Thoracic aorta (tissue), 2 donors: ENCODE data around the gene TMEM134. TPM values are rescaled to one million over a fixed set of nuclear protein-coding genes. Genes with fewer than 3 reads are reported as not detected.

Experiments
- ATAC-seq: fragments of 150-250 bp; one replicate; pipeline ENCODE4 v1.8.0; 2017; ENCODE audit warnings: low read depth; ENCODE audit not compliant: insufficient number of reproducible peaks, low FRiP score
- DNase-seq: peaks from one replicate; pipeline ENCODE4 v3.0.0-alpha.2; 2020; ENCODE audit warnings: low spot score
- H3K27ac ChIP-seq, 2 donors: fragments of 200-600 bp; sonication (generic); 1 replicate in 1 of 2; 2 replicates in 1 of 2; pipeline ENCODE4 v1.5.1; 2016; ENCODE audit warnings: mild to moderate bottlenecking in 2 of 2, moderate library complexity in 2 of 2
- H3K27me3 ChIP-seq: fragments of 200-600 bp; sonication (generic); replicated peaks from 2 replicates; pipeline ENCODE4 v1.6.0; 2016; ENCODE audit warnings: mild to moderate bottlenecking; ENCODE audit not compliant: insufficient read depth
- H3K36me3 ChIP-seq: fragments of 200-600 bp; sonication (generic); one replicate; pipeline ENCODE4 v1.5.1; 2016
- H3K4me1 ChIP-seq, 2 donors: fragments of 200-600 bp; sonication (generic); 1 replicate in 1 of 2; 2 replicates in 1 of 2; pipeline versions ENCODE4 v1.5.1 to v1.6.0; 2016; ENCODE audit warnings: low read depth in 2 of 2, mild to moderate bottlenecking in 1 of 2; ENCODE audit not compliant: control insufficient read depth in 1 of 2
- H3K4me3 ChIP-seq: fragments of 200-600 bp; sonication (generic); 2 replicates; pipeline ENCODE4 v1.5.1; 2016; ENCODE audit warnings: mild to moderate bottlenecking
- H3K9me3 ChIP-seq: fragments of 200-600 bp; sonication (generic); 2 replicates; pipeline ENCODE4 v1.5.1; 2016
- total RNA-seq, 2 donors: library from RNA; depleted of rRNA; stranded (reverse); fragments of >200 nt; gene quantifications; one replicate each; pipeline versions ENCODE4 v1.1.0 to v1.2.3, GENCODE V29; 2016
- TF ChIP-seq, protein P1 (sequence below): fragments of 200-600 bp; sonication (generic); IDR thresholded peaks from one replicate; pipeline ENCODE4 v1.5.1; 2019; ENCODE audit warnings: antibody characterized with exemption

Gene TMEM134
- total RNA-seq, 2 donors from 2014 or later = 66.7 to 67.7 TPM

DNA sequence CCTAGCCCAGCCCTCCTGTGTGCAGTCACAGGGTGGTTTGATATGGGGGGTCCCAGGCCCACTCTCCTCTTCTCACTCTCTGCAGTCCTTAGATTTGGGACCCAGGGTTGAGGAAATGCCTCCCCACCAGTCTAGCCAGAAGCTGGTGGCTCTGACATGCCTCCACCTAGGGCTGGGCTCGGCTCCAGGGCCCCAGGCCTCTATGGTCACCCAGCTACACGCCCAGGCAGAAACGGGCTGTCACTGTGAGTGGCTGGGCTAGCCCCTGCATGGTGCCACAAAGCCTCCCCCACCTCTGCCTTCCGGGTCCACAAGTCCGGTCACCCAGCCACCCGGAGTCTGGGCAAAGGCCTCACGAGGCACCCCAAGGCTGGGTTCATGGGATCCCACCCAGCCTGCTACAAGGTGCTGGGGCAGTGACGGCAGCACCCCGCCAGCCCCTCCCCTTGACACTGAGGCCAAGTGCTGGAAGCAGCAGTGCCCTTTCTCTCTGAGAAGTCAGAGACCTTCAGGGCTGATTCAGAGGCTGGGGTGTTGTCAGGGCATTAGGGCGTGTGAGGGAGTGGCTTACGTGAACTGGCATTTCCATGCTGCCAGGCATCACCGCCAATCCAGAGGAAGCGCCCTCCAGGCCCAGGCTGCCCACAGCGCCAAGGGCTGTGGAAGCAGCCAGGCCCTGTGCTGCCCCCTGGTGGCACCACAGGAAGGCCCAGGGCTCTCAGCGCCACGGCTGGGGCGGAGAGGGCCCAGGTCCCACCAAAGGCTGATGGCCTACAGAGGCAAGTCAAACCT, 36.8 kb upstream of the TMEM134 start:
- TF ChIP-seq, protein P1, sequence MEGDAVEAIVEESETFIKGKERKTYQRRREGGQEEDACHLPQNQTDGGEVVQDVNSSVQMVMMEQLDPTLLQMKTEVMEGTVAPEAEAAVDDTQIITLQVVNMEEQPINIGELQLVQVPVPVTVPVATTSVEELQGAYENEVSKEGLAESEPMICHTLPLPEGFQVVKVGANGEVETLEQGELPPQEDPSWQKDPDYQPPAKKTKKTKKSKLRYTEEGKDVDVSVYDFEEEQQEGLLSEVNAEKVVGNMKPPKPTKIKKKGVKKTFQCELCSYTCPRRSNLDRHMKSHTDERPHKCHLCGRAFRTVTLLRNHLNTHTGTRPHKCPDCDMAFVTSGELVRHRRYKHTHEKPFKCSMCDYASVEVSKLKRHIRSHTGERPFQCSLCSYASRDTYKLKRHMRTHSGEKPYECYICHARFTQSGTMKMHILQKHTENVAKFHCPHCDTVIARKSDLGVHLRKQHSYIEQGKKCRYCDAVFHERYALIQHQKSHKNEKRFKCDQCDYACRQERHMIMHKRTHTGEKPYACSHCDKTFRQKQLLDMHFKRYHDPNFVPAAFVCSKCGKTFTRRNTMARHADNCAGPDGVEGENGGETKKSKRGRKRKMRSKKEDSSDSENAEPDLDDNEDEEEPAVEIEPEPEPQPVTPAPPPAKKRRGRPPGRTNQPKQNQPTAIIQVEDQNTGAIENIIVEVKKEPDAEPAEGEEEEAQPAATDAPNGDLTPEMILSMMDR = peak; percentile 98
- Histone ChIP-seq H3K4me3 (peak overlapping the region; percentile 84), H3K27ac (peak overlapping the region; percentile 96 to 98), H3K36me3 (no peaks in the 10 kb centered on the region), H3K4me1 (peaks cover 21 to 50% of the 10 kb centered on the region in 2 donors), H3K9me3 (no peaks in the 10 kb centered on the region), H3K27me3 (no peaks in the 10 kb centered on the region)
- peak; percentile 40 for ATAC-seq
- DNase-seq = peak; percentile 83

DNA sequence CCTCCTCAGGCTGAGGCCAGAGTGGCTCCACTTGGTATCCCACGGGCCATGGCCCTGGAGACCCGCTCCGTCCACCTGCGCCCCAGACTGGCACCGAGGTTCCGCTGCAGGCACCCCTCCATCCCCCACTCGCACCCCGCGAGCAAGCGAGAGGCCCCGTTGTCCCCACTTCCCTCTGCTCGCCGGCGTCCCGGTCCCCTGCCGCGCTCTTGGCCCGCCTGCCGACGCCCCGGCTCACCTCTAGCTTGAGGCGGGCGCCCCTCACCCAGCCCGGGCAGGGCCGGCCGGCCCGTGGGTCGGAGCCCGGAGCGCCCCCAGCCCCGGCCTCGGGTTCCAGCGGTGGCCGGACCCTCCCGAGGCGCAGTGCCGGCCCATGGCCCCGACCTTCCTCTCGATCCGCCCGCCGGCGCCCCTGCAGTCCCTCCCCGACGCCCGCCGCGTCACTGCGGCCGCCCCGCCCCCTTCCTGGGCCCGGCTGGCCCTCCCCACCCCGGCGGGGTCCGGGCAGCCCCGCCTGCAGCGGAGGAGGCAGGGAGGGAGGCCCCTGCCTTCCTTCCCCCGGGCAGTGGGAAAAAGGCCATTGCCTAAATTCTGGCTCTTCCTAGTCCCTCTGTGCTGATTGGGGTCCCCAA, 36.0 kb upstream of the TMEM134 start, which contains the start of gene PITPNM1:
PITPNM1 (minus strand) TSS at position 414 of the 632 bp plus-strand sequence. CDS start 1,183 bp downstream, outside the sequence.
- Histone ChIP-seq H3K27ac (peak within 1 kb of the TSS; percentile 96 to 98), H3K36me3 (no peaks in the 10 kb centered on the region), H3K9me3 (no peaks in the 10 kb centered on the region), H3K4me3 (peak within 1 kb of the TSS; percentile 84), H3K27me3 (no peaks in the 10 kb centered on the region), H3K4me1 (peaks cover 21 to 50% of the 10 kb centered on the region in 2 donors)
- no peak for DNase-seq
- ATAC-seq = no peak
- TF ChIP-seq, protein P1 = no peak

DNA sequence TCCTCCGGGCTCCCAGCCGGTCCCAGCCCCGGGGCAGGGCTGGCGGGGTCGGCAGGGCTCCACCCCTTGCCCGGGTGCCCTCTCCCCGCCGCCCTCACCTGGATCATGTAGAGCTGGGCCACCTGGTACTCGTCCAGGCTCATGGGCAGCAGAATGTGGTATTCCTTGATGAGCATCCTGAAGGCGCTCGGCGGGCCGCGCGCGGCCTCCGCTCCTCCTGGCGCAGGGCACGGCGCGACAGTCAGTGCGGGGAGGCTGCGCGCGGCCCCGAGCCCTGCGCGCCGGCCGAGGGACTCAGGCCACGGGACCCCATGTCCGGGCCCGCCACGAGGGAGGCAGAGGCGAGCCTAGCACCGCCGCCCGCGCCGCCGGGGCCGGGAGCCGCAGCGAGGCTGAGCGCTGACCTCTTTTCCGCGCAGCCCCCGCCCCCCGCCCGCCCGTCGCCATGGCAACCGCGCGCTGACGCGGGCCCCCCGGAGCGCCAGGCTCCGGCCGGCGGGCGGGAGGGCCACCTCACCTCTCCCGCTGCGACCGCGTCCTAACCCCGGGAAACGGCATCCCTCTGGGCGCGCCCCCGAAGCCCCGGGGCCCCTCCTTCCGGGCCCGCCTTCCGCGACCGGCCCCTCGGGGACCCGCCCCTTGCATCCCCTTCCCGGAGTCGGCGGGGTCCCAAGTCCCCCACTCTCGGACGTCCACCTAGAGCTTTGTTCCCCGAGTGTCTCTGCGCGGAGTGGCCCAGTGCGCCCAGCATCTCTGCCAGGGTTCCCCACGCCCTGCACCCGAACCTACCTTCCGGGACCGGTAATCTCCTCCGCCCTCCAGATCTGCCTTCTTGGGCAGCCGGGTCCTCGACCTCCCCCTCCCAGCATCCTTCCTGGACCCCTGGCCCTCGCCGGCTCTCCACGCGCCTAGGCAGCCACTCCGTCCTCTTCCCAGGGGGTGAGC, 35.2 kb upstream of the TMEM134 start:
- Histone ChIP-seq H3K36me3 (no peaks in the 10 kb centered on the region), H3K27me3 (no peaks in the 10 kb centered on the region), H3K4me3 (peak overlapping the region; percentile 75), H3K9me3 (no peaks in the 10 kb centered on the region), H3K4me1 (peaks cover 21 to 50% of the 10 kb centered on the region in 2 donors), H3K27ac (peak overlapping the region; percentile 96 to 98)
- DNase-seq = no peak
- ATAC-seq = no peak
- TF ChIP-seq, protein P1 = no peak

DNA sequence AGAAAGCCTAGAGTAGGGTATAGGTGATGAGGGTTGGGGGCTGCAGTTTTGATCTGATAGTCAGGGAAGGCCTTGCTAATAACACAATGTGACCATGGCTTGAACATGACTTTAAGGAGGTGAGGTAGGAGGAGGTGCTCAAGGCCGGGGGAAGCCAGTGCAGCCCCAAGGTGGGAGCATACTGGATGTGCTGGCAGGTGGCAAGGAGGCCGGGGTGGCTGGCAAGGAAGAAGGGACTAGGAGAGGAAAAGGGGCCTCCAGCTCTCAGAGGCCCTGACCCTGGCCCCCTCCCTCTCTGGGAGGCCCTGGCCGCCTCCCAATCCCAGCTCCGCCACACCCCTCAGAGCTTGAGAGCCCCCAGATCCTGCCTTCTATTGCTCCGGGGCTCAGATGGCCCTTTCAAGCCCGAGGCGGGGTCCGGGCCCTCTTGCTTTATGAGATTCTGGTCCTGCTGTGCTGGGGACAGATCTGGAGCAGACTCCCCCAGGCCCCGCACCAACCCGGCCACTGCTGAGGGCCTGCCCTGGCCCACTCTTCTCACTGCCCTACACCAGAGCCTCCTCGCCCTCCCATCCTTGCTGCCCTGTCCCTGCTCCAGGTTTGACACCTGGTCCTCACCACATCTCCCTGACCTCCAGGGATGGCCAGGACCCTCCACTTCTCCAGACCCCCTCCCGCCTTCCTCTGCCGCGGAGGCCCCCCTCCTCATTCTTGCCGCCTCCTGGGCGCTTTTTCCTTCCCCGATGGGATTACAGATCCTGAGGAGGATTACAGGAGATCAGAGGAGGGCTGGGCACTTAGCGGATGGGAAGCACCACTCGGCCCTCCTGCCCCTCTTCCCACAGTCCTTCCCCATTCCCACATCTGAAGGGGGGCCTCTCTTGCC, 34.3 kb upstream of the TMEM134 start:
- no peaks in the 10 kb centered on the region for H3K9me3 ChIP-seq
- H3K27ac ChIP-seq = no peak overlapping the region
- H3K4me1 ChIP-seq = peaks cover 21 to 44% of the 10 kb centered on the region in 2 donors
- H3K4me3 ChIP-seq = peak overlapping the region; percentile 75
- DNase-seq (no peak), ATAC-seq (no peak)
- TF ChIP-seq, protein P1 = no peak
- no peaks in the 10 kb centered on the region for H3K36me3 ChIP-seq
- no peaks in the 10 kb centered on the region for H3K27me3 ChIP-seq
